H1 (cell line): ENCODE results near the gene USP53. TPM values are rescaled to one million over a fixed set of nuclear protein-coding genes. Genes with fewer than 3 reads are reported as not detected.

Source experiments
- BRCA1 ChIP-seq: IDR thresholded peaks from 2 replicates; pipeline ENCODE4 v1.6.1; 2012; ENCODE audit warnings: low read depth, low read length, improper control_type of control experiment
- CEBPB ChIP-seq: IDR thresholded peaks from 2 replicates; pipeline ENCODE4 v1.6.1; 2012; ENCODE audit warnings: low read depth, low read length
- KDM1A ChIP-seq: fragments of 200-600, 300-600 bp; sonication (generic); IDR thresholded peaks from 2 replicates; pipeline ENCODE4 v1.7.1; 2016; ENCODE audit warnings: mild to moderate bottlenecking, low read length, borderline replicate concordance
- SAP30 ChIP-seq: fragments of 300-600 bp; sonication (generic); IDR thresholded peaks from 2 replicates; pipeline ENCODE4 v1.7.1; 2012; ENCODE audit warnings: low read length, moderate library complexity, mild to moderate bottlenecking, inconsistent platforms; ENCODE audit not compliant: insufficient read depth, insufficient replicate concordance
- YY1 ChIP-seq: IDR thresholded peaks from 2 replicates; pipeline ENCODE4 v1.6.1; 2011; ENCODE audit warnings: low read depth, mild to moderate bottlenecking, low read length
- polyA plus RNA-seq, 7 experiments: library from polyadenylated mRNA; depleted of rRNA in 3 of 7; stranded (reverse) in 5 of 7; unstranded in 2 of 7; fragments of >200 nt in 5 of 7; fragments of 200-250 nt in 2 of 7; gene quantifications; 1 replicate in 5 of 7; 2 replicates in 1 of 7; 4 replicates in 1 of 7; pipeline versions ENCODE4 v1.2.1 to v1.2.3, GENCODE V29; 2011 to 2013; ENCODE audit warnings: missing spikeins in 2 of 7, mixed read lengths in 2 of 7
- total RNA-seq: library from RNA; stranded (reverse); fragmentation: NEBNext Ultra II Directional; extraction: Animal tissue kit (Norgen Biotek cat#: 25700); gene quantifications from 2 replicates; pipeline ENCODE4 v1.2.1, GENCODE V29; 2021
- TF ChIP-seq, protein P1 (sequence below): IDR thresholded peaks from 2 replicates; pipeline ENCODE4 v1.6.1; 2011; ENCODE audit warnings: low read length, improper control_type of control experiment
- TF ChIP-seq, protein P2 (sequence below): IDR thresholded peaks from 2 replicates; pipeline ENCODE4 v1.6.1; 2012; ENCODE audit warnings: low read length, inconsistent platforms

The USP53 gene
- total and polyA plus RNA-seq, 2 of the 8 experiments (the other 6 are each of a cell fraction or from before 2014, with no cell fraction given) = 2.9 to 14.9 TPM

DNA sequence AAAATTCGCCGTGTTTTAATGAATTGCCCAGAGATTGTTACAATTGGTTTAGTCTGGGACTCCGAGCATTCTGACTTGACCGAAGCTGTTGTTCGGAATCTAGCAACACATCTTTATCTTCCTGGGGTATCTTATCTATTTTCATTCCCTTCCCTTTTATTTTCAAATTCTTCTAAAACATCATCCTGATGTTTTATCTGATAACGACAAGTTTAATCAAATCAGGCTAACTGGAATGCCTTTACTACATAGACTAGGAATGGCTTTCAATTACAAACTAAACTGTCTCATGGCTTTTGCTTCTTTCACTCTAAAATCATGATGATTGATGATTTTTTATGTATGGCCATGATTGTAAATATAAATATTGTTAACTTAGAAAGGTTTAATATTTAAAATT is 48.0 kb downstream of the USP53 start (continued):
- TF ChIP-seq, protein P1, sequence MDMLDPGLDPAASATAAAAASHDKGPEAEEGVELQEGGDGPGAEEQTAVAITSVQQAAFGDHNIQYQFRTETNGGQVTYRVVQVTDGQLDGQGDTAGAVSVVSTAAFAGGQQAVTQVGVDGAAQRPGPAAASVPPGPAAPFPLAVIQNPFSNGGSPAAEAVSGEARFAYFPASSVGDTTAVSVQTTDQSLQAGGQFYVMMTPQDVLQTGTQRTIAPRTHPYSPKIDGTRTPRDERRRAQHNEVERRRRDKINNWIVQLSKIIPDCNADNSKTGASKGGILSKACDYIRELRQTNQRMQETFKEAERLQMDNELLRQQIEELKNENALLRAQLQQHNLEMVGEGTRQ = no peak
- TF ChIP-seq BRCA1 = no peak
- TF ChIP-seq SAP30 = no peak
- TF ChIP-seq CEBPB = no peak
- no peak for TF ChIP-seq KDM1A
- TF ChIP-seq YY1 = no peak
- TF ChIP-seq, protein P2, sequence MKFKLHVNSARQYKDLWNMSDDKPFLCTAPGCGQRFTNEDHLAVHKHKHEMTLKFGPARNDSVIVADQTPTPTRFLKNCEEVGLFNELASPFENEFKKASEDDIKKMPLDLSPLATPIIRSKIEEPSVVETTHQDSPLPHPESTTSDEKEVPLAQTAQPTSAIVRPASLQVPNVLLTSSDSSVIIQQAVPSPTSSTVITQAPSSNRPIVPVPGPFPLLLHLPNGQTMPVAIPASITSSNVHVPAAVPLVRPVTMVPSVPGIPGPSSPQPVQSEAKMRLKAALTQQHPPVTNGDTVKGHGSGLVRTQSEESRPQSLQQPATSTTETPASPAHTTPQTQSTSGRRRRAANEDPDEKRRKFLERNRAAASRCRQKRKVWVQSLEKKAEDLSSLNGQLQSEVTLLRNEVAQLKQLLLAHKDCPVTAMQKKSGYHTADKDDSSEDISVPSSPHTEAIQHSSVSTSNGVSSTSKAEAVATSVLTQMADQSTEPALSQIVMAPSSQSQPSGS = no peak
